ENCODE data around the gene CLEC4C.

The CLEC4C gene

DNA sequence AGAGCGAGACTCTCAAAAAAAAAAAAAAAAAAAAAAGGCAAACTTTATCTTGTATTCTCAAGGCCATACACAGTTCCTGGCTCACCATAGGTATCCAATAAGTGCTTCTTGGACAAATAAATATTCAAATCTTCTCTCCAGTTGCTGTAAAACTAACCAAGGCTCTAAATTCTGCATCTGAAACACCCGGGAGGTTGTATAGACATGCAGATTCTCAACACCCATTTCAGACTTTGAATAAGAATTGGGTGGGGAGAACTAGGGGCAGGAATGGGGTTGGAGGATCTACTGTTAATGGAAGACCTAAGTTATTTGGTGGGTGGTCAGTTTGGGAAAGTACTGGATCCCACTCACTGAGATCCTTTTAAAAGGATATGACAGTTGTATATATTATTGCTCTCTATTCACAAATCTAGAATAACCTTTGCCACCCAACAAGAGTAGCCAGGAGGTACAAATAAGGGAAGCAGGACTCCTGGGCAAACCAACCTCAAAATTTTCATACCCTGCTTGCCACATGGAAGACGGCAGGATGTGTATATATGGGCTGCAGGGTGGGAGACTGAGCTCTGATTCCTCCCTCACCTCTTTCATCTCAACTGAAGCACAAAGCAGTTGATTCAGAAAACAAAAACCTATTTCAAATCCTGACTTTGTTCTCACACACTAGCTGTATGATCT is 52.5 kb downstream of the CLEC4C start:
- no peak overlapping the region for H3K27ac ChIP-seq
- TF ChIP-seq, protein P1, sequence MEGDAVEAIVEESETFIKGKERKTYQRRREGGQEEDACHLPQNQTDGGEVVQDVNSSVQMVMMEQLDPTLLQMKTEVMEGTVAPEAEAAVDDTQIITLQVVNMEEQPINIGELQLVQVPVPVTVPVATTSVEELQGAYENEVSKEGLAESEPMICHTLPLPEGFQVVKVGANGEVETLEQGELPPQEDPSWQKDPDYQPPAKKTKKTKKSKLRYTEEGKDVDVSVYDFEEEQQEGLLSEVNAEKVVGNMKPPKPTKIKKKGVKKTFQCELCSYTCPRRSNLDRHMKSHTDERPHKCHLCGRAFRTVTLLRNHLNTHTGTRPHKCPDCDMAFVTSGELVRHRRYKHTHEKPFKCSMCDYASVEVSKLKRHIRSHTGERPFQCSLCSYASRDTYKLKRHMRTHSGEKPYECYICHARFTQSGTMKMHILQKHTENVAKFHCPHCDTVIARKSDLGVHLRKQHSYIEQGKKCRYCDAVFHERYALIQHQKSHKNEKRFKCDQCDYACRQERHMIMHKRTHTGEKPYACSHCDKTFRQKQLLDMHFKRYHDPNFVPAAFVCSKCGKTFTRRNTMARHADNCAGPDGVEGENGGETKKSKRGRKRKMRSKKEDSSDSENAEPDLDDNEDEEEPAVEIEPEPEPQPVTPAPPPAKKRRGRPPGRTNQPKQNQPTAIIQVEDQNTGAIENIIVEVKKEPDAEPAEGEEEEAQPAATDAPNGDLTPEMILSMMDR (conservative IDR thresholded peaks at IDR 0.05), result no peak

GRCh38 chr12:7693793-7694192 is 53.4 kb downstream of the CLEC4C start:
- H3K27ac ChIP-seq, result no peak overlapping the region
- TF ChIP-seq, protein P1 (conservative IDR thresholded peaks at IDR 0.05), result no peak

GRCh38 chr12:7681535-7681934 is 65.6 kb downstream of the CLEC4C start:
- H3K27ac ChIP-seq, result no peak overlapping the region
- TF ChIP-seq, protein P1 (conservative IDR thresholded peaks at IDR 0.05), result no peak

Measured in VCaP (cell line).